ENCODE measurements around the gene PPIG.

GRCh38 chr2:169683054-169683424 lies 98.9 kb downstream of the PPIG start:
- TF ChIP-seq, protein P1, sequence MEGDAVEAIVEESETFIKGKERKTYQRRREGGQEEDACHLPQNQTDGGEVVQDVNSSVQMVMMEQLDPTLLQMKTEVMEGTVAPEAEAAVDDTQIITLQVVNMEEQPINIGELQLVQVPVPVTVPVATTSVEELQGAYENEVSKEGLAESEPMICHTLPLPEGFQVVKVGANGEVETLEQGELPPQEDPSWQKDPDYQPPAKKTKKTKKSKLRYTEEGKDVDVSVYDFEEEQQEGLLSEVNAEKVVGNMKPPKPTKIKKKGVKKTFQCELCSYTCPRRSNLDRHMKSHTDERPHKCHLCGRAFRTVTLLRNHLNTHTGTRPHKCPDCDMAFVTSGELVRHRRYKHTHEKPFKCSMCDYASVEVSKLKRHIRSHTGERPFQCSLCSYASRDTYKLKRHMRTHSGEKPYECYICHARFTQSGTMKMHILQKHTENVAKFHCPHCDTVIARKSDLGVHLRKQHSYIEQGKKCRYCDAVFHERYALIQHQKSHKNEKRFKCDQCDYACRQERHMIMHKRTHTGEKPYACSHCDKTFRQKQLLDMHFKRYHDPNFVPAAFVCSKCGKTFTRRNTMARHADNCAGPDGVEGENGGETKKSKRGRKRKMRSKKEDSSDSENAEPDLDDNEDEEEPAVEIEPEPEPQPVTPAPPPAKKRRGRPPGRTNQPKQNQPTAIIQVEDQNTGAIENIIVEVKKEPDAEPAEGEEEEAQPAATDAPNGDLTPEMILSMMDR (IDR thresholded peaks at IDR 0.05), result no peak
- TF ChIP-seq SIN3A (IDR thresholded peaks at IDR 0.05; ENCODE audit: borderline replicate concordance, insufficient read depth, low read depth, low read length) (no peak), REST (IDR thresholded peaks at IDR 0.05; ENCODE audit: insufficient read depth in 1 of 2, low read depth in 2 of 2, low read length in 1 of 2) (no peak)

Data from Panc1 (cell line).